GM12878 (cell line): Measurements from ENCODE around the gene RPS6KC1. TPM values are rescaled to one million over a fixed set of nuclear protein-coding genes. Genes with fewer than 3 reads are reported as not detected.

Experiments
- ATAC-seq: fragments of 200-7000 bp; cut with Tn5 transposase; 3 replicates; pipeline ENCODE4 v1.9.1; 2020; ENCODE audit warnings: mild to moderate bottlenecking, moderate library complexity
- BruUV-seq: library from RNA; stranded (reverse); fragments of 400-500 nt; replicated peaks from 2 replicates; lab custom pipeline; 2021; lab: Mats Ljungman, UMichigan
- CTCF ChIA-PET: fragments of 300-600 bp; sonication (Branson Sonifier 250); formaldehyde crosslinking; extraction: SDS; loops from one replicate; lab custom pipeline; 2021; ENCODE audit warnings: inconsistent platforms; lab: Yijun Ruan, JAX
- POLR2A ChIA-PET: fragments of 350-600 bp; formaldehyde crosslinking; extraction: SDS; loops from one replicate; lab custom pipeline; 2021; ENCODE audit warnings: inconsistent platforms; lab: Charles Lee
- RAD21 ChIA-PET: fragments of 300-600 bp; sonication (Branson Sonifier 250); formaldehyde crosslinking; loops from one replicate; lab custom pipeline; 2023; ENCODE audit warnings: antibody characterized with exemption; ENCODE audit not compliant: unreplicated experiment; lab: Charles Lee
- SMC1A ChIA-PET: fragments of 300-600 bp; sonication (Branson Sonifier 250); formaldehyde crosslinking; loops from one replicate; lab custom pipeline; 2023; ENCODE audit not compliant: unreplicated experiment, uncharacterized antibody; lab: Charles Lee
- DNase-seq: peaks from one replicate; pipeline ENCODE4 v3.0.0-alpha.2; 2011; ENCODE audit warnings: low read depth, low spot score
- FAIRE-seq: peaks from 3 replicates; lab custom pipeline; 2011; peaks lifted over from hg19 to GRCh38; lab: Jason Lieb, UNC
- H2AFZ ChIP-seq: 2 replicates; pipeline ENCODE4 v1.6.0; 2011; ENCODE audit warnings: low read depth, low read length, control low read depth; ENCODE audit not compliant: control insufficient read depth
- H3K27ac ChIP-seq: 2 replicates; pipeline ENCODE4 v1.5.1; 2011; ENCODE audit warnings: control low read depth; ENCODE audit not compliant: control insufficient read depth, insufficient read depth
- H3K27me3 ChIP-seq, 2 experiments: replicated peaks in 1 of 2; 2 replicates each; pipeline versions ENCODE4 v1.6.0 to v1.6.1; 2011; ENCODE audit warnings: low read length in 1 of 2; ENCODE audit not compliant: control insufficient read depth in 2 of 2, insufficient read depth in 2 of 2
- H3K36me3 ChIP-seq, 2 experiments: 2 replicates each; pipeline ENCODE4 v1.5.1; 2011; ENCODE audit warnings: low read length in 1 of 2; ENCODE audit not compliant: control insufficient read depth in 2 of 2, insufficient read depth in 2 of 2
- H3K4me1 ChIP-seq: 2 replicates; pipeline ENCODE4 v1.6.1; 2011; ENCODE audit warnings: mild to moderate bottlenecking, low read length, moderate library complexity, mixed read lengths; ENCODE audit not compliant: control insufficient read depth, insufficient read depth
- H3K4me2 ChIP-seq: 2 replicates; pipeline ENCODE4 v1.6.0; 2011; ENCODE audit warnings: control low read depth; ENCODE audit not compliant: control insufficient read depth, insufficient read depth
- H3K4me3 ChIP-seq: fragments of 200-600 bp; sonication (generic); 2 replicates; pipeline ENCODE4 v1.5.1; 2016
- H3K79me2 ChIP-seq: 2 replicates; pipeline ENCODE4 v1.6.0; 2011; ENCODE audit warnings: low read length; ENCODE audit not compliant: control insufficient read depth, insufficient read depth
- H3K9ac ChIP-seq: 2 replicates; pipeline ENCODE4 v1.8.0; 2011; ENCODE audit warnings: low read length, control low read depth, mixed read lengths; ENCODE audit not compliant: control insufficient read depth, insufficient read depth
- H3K9me3 ChIP-seq: replicated peaks from 3 replicates; pipeline ENCODE4 v1.5.1; 2011; ENCODE audit warnings: mild to moderate bottlenecking, low read length; ENCODE audit not compliant: control insufficient read depth, insufficient read depth
- H4K20me1 ChIP-seq: 2 replicates; pipeline ENCODE4 v1.6.0; 2011; ENCODE audit not compliant: control insufficient read depth, insufficient read depth
- EGR1 ChIP-seq, 2 experiments: IDR thresholded peaks; 1 replicate in 1 of 2; 2 replicates in 1 of 2; pipeline ENCODE4 v1.6.1; 2011 to 2012; ENCODE audit warnings: low read depth in 2 of 2, low read length in 2 of 2, borderline replicate concordance in 1 of 2, mild to moderate bottlenecking in 1 of 2, moderate library complexity in 1 of 2
- RFX5 ChIP-seq: IDR thresholded peaks from 2 replicates; pipeline ENCODE4 v1.6.1; 2011; ENCODE audit warnings: low read depth, low read length, improper control_type of control experiment
- TCF12 ChIP-seq: IDR thresholded peaks from 2 replicates; pipeline ENCODE4 v1.6.1; 2011; ENCODE audit warnings: low read depth, mild to moderate bottlenecking, low read length
- WGBS: methylation state at CpG from one replicate; pipeline ENCODE4 v1.1.6; 2016; ENCODE audit warnings: low lambda C conversion rate; ENCODE audit not compliant: insufficient replicate concordance, insufficient coverage; ENCODE audit errors: missing lambda C conversion rate; 5-methylcytosine and 5-hydroxymethylcytosine counted together
- in situ Hi-C: fragments of 300-500 bp; cut with MboI; formaldehyde crosslinking; loops from 9 replicates; pipeline ENCODE4 v1.14.3; 2018; ENCODE audit warnings: mixed read lengths
- intact Hi-C: fragments of 100-400 bp; cut with micrococcal nuclease; formaldehyde crosslinking; loops from one replicate; pipeline ENCODE4 v1.14.2; 2022; ENCODE audit not compliant: unreplicated experiment
- polyA plus RNA-seq, 11 experiments: library from polyadenylated mRNA; depleted of rRNA in 4 of 11; unstranded in 6 of 11; stranded (reverse) in 5 of 11; fragments of >200 nt; fragmentation: Nextera tagmentation in 4 of 11; fragmentation: Illumina TruSeq in 1 of 11; extraction: Ambion mirVana in 4 of 11; extraction: Trizol in 1 of 11; gene quantifications; 1 replicate in 1 of 11; 2 replicates in 10 of 11; pipeline versions ENCODE4 v1.2.1 to v1.2.3, GENCODE V29; 2011 to 2016; ENCODE audit warnings: inconsistent platforms in 2 of 11, missing spikeins in 2 of 11, low read depth in 1 of 11
- total RNA-seq, 4 experiments: library from RNA; depleted of rRNA in 3 of 4; stranded (reverse); fragments of >200 nt in 3 of 4; fragmentation: Illumina TruSeq in 1 of 4; extraction: Trizol in 1 of 4; gene quantifications; 2 replicates each; pipeline versions ENCODE4 v1.2.1 to v1.2.3, GENCODE V29; 2013 to 2021
- TF ChIP-seq, protein P1 (sequence below): fragments of 450-650 bp; IDR thresholded peaks from 2 replicates; pipeline ENCODE4 v1.6.1; 2017; ENCODE audit warnings: mild to moderate bottlenecking, moderate library complexity
- TF ChIP-seq, protein P2 (sequence below): fragments of 450-650 bp; IDR thresholded peaks from 2 replicates; pipeline ENCODE4 v1.6.1; 2018; ENCODE audit warnings: mild to moderate bottlenecking, low read depth, moderate library complexity; ENCODE audit not compliant: partially characterized antibody
- TF ChIP-seq, protein P3 (sequence below): fragments of 450-650 bp; IDR thresholded peaks from 2 replicates; pipeline ENCODE4 v1.6.1; 2017; ENCODE audit warnings: antibody characterized with exemption, mild to moderate bottlenecking, moderate library complexity

RPS6KC1 gene
- total and polyA plus RNA-seq, 10 of the 15 experiments (the other 5 are each of a cell fraction or from before 2014, with no cell fraction given): 2.9 to 17.3 (median 12.2) TPM

DNA sequence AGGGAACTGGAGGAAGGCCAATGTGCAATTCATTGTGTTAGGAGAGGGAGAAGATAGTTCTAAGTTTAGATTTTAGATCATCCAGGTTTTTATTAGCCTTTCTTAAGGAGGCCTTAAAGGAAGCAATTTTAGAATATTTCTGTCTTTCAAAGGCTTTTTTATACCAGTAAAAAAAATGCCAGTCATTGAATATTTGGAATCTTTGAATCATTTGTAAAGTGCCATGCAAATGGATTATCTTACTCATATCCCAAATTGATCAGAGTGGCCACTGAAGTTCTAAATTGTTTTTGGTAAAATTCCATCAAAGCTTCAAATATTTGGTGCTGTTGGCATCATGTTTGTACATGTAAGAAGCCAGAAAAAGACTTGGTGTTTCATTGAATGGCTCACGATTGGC lies 244.8 kb downstream of the RPS6KC1 start:
- H4K20me1 ChIP-seq: no peaks in the 10 kb centered on the region
- no peak overlapping the region for H3K27ac ChIP-seq
- H3K4me1 ChIP-seq: no peaks in the 10 kb centered on the region
- H3K36me3 ChIP-seq: no peaks in the 10 kb centered on the region
- ATAC-seq: no peak
- no peak overlapping the region for H3K9ac ChIP-seq
- FAIRE-seq: no peak
- H3K9me3 ChIP-seq: no peaks in the 10 kb centered on the region; the same call in 2 of the 3 replicates
- TF ChIP-seq, protein P1, sequence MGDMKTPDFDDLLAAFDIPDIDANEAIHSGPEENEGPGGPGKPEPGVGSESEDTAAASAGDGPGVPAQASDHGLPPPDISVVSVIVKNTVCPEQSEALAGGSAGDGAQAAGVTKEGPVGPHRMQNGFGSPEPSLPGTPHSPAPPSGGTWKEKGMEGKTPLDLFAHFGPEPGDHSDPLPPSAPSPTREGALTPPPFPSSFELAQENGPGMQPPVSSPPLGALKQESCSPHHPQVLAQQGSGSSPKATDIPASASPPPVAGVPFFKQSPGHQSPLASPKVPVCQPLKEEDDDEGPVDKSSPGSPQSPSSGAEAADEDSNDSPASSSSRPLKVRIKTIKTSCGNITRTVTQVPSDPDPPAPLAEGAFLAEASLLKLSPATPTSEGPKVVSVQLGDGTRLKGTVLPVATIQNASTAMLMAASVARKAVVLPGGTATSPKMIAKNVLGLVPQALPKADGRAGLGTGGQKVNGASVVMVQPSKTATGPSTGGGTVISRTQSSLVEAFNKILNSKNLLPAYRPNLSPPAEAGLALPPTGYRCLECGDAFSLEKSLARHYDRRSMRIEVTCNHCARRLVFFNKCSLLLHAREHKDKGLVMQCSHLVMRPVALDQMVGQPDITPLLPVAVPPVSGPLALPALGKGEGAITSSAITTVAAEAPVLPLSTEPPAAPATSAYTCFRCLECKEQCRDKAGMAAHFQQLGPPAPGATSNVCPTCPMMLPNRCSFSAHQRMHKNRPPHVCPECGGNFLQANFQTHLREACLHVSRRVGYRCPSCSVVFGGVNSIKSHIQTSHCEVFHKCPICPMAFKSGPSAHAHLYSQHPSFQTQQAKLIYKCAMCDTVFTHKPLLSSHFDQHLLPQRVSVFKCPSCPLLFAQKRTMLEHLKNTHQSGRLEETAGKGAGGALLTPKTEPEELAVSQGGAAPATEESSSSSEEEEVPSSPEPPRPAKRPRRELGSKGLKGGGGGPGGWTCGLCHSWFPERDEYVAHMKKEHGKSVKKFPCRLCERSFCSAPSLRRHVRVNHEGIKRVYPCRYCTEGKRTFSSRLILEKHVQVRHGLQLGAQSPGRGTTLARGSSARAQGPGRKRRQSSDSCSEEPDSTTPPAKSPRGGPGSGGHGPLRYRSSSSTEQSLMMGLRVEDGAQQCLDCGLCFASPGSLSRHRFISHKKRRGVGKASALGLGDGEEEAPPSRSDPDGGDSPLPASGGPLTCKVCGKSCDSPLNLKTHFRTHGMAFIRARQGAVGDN: no peak
- TF ChIP-seq, all 136 proteins: peak for 0
- DNase-seq: no peak
- POLR2A ChIA-PET: no interaction called here
- in situ Hi-C loops (no loop called here), intact Hi-C loops (no loop called here)
- 96% methylated on average over 1 of the region's 1 CpG for WGBS
- BruUV-seq: no TSS peak
- no peak overlapping the region for H2AFZ ChIP-seq
- CTCF ChIA-PET: no interaction called here
- H3K4me3 ChIP-seq: no peak overlapping the region
- RAD21 ChIA-PET: no interaction called here
- H3K79me2 ChIP-seq: no peaks in the 10 kb centered on the region
- H3K4me2 ChIP-seq: no peak overlapping the region
- H3K27me3 ChIP-seq: no peaks in the 10 kb centered on the region
- SMC1A ChIA-PET: no interaction called here

DNA sequence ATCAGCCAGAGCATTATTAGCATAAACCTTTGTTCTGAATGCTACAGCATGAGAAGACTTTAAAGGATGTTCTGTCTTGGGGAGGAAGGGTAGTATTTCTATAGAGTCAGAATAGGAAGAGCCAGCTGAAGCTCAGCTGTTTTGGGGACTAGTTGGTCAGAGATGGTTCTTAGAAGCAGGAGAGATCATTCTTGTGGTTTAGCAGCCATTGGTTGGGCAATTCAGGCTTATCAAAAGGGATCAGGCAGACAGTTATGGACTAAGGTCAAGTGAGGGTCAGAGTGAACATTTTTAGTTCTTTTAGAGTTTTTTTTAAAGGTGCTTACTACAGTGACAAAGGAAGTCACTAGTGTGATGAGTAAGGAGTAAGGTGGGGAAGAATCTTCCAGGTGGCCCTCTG lies 245.5 kb downstream of the RPS6KC1 start:
- no peaks in the 10 kb centered on the region for H3K27me3 ChIP-seq
- H3K9ac ChIP-seq: no peak overlapping the region
- no peak overlapping the region for H2AFZ ChIP-seq
- FAIRE-seq (no peak), DNase-seq (no peak), ATAC-seq (no peak)
- ChIA-PET POLR2A (no interaction called here), RAD21 (no interaction called here), CTCF (no interaction called here), SMC1A (no interaction called here)
- H3K36me3 ChIP-seq: no peaks in the 10 kb centered on the region
- no peak overlapping the region for H3K4me3 ChIP-seq
- intact Hi-C loops (no loop called here), in situ Hi-C loops (no loop called here)
- H4K20me1 ChIP-seq: no peaks in the 10 kb centered on the region
- no peak overlapping the region for H3K4me2 ChIP-seq
- no peaks in the 10 kb centered on the region; the same call in 2 of the 3 replicates for H3K9me3 ChIP-seq
- H3K79me2 ChIP-seq: no peaks in the 10 kb centered on the region
- no TSS peak for BruUV-seq
- H3K4me1 ChIP-seq: no peaks in the 10 kb centered on the region
- H3K27ac ChIP-seq: no peak overlapping the region
- TF ChIP-seq RFX5 (no peak), TCF12 (no peak), EGR1 (IDR thresholded peaks at IDR 0.05; ENCODE audit: borderline replicate concordance in 1 of 2, low read depth in 2 of 2, low read length in 2 of 2) (no peak)
- TF ChIP-seq, protein P2, sequence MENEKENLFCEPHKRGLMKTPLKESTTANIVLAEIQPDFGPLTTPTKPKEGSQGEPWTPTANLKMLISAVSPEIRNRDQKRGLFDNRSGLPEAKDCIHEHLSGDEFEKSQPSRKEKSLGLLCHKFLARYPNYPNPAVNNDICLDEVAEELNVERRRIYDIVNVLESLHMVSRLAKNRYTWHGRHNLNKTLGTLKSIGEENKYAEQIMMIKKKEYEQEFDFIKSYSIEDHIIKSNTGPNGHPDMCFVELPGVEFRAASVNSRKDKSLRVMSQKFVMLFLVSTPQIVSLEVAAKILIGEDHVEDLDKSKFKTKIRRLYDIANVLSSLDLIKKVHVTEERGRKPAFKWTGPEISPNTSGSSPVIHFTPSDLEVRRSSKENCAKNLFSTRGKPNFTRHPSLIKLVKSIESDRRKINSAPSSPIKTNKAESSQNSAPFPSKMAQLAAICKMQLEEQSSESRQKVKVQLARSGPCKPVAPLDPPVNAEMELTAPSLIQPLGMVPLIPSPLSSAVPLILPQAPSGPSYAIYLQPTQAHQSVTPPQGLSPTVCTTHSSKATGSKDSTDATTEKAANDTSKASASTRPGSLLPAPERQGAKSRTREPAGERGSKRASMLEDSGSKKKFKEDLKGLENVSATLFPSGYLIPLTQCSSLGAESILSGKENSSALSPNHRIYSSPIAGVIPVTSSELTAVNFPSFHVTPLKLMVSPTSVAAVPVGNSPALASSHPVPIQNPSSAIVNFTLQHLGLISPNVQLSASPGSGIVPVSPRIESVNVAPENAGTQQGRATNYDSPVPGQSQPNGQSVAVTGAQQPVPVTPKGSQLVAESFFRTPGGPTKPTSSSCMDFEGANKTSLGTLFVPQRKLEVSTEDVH: no peak
- TF ChIP-seq, protein P3, sequence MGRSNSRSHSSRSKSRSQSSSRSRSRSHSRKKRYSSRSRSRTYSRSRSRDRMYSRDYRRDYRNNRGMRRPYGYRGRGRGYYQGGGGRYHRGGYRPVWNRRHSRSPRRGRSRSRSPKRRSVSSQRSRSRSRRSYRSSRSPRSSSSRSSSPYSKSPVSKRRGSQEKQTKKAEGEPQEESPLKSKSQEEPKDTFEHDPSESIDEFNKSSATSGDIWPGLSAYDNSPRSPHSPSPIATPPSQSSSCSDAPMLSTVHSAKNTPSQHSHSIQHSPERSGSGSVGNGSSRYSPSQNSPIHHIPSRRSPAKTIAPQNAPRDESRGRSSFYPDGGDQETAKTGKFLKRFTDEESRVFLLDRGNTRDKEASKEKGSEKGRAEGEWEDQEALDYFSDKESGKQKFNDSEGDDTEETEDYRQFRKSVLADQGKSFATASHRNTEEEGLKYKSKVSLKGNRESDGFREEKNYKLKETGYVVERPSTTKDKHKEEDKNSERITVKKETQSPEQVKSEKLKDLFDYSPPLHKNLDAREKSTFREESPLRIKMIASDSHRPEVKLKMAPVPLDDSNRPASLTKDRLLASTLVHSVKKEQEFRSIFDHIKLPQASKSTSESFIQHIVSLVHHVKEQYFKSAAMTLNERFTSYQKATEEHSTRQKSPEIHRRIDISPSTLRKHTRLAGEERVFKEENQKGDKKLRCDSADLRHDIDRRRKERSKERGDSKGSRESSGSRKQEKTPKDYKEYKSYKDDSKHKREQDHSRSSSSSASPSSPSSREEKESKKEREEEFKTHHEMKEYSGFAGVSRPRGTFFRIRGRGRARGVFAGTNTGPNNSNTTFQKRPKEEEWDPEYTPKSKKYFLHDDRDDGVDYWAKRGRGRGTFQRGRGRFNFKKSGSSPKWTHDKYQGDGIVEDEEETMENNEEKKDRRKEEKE: no peak
